HTR-8/SVneo (cell line): ENCODE data around the gene TGIF1.
"Not testable (repeated sequence)": the region's sequence is repeated elsewhere in the genome, so short reads cannot be mapped to it uniquely, and the experiment has no call there.

Experiments
- DNase-seq: peaks from one replicate; pipeline ENCODE4 v3.0.0; 2011; ENCODE audit warnings: low spot score, mixed read lengths; ENCODE audit not compliant: insufficient read length
- FAIRE-seq: peaks from 2 replicates; lab custom pipeline; 2011; peaks lifted over from hg19 to GRCh38; lab: Jason Lieb, UNC

Gene TGIF1

GRCh38 chr18:3454365-3455089 is 4.6 kb downstream of the TGIF1 start:
- DNase-seq, result no peak
- FAIRE-seq, result no peak

GRCh38 chr18:3455090-3455635 is 5.2 kb downstream of the TGIF1 start:
- no peak for DNase-seq
- no peak for FAIRE-seq

- DNase-seq, result no peak
Measured at GRCh38 chr18:3455907-3456685, 6.1 kb downstream of the TGIF1 start.

GRCh38 chr18:3456686-3457069 is 6.7 kb downstream of the TGIF1 start:
- no peak for DNase-seq

More at GRCh38 chr18:3455907-3456685, 6.1 kb downstream of the TGIF1 start:
- FAIRE-seq, result no peak

GRCh38 chr18:3457261-3457724 is 7.3 kb downstream of the TGIF1 start:
- FAIRE-seq (no peak), DNase-seq (no peak)

More at GRCh38 chr18:3456686-3457069, 6.7 kb downstream of the TGIF1 start:
- no peak for FAIRE-seq

GRCh38 chr18:3458378-3458777 is 8.4 kb downstream of the TGIF1 start:
- FAIRE-seq (no peak), DNase-seq (no peak)

GRCh38 chr18:3458952-3459853 is 9.2 kb downstream of the TGIF1 start:
- DNase-seq (no peak), FAIRE-seq (no peak)

- no peak for DNase-seq
- no peak for FAIRE-seq
Measured at GRCh38 chr18:3460823-3461398, 10.9 kb downstream of the TGIF1 start.

- no peak for DNase-seq
- FAIRE-seq, result no peak
Measured at GRCh38 chr18:3461704-3462103, 11.7 kb downstream of the TGIF1 start.

- no peak for DNase-seq
- FAIRE-seq, result no peak
Measured at GRCh38 chr18:3463051-3463450, 13.1 kb downstream of the TGIF1 start.

- no peak for DNase-seq
- FAIRE-seq, result no peak
Measured at GRCh38 chr18:3466045-3466444, 16.1 kb downstream of the TGIF1 start.

- FAIRE-seq, result no peak
- DNase-seq, result no peak
Measured at GRCh38 chr18:3466872-3467271, 16.9 kb downstream of the TGIF1 start.

- FAIRE-seq (no peak), DNase-seq (no peak)
Measured at GRCh38 chr18:3468066-3468705, 18.2 kb downstream of the TGIF1 start.

GRCh38 chr18:3468833-3469232 is 18.9 kb downstream of the TGIF1 start:
- no peak for DNase-seq

GRCh38 chr18:3471141-3471648 is 21.2 kb downstream of the TGIF1 start:
- DNase-seq (no peak), FAIRE-seq (no peak)

More at GRCh38 chr18:3468833-3469232, 18.9 kb downstream of the TGIF1 start:
- no peak for FAIRE-seq

GRCh38 chr18:3472121-3472520 is 22.1 kb downstream of the TGIF1 start:
- not testable (repeated sequence) for DNase-seq, FAIRE-seq

- no peak for FAIRE-seq
- no peak for DNase-seq
Measured at GRCh38 chr18:3472681-3473544, 22.9 kb downstream of the TGIF1 start.
